Fibroblast of the aortic adventitia (primary cell): Measurements from ENCODE around the gene LMBR1. TPM values are rescaled to one million over a fixed set of nuclear protein-coding genes. Genes with fewer than 3 reads are reported as not detected.

Experiments
- DNase-seq: peaks from one replicate; pipeline ENCODE4 v3.0.0-alpha.2; 2010; ENCODE audit warnings: low read depth
- H3K4me3 ChIP-seq: 2 replicates; pipeline ENCODE4 v1.5.1; 2011; ENCODE audit warnings: low read depth, mild to moderate bottlenecking, control low read depth, low read length, moderate library complexity
- CTCF ChIP-seq: IDR thresholded peaks from 2 replicates; pipeline ENCODE4 v1.5.1; 2011; ENCODE audit warnings: mild to moderate bottlenecking, low read length, control low read depth, inconsistent platforms; ENCODE audit not compliant: insufficient read depth
- total RNA-seq: library from RNA; depleted of rRNA; stranded (reverse); fragments of >200 nt; gene quantifications from 2 replicates; pipeline ENCODE4 v1.2.3, GENCODE V29; 2012; ENCODE audit warnings: low replicate concordance

Gene LMBR1
- total RNA-seq, 1 donor: 45.3 TPM

GRCh38 chr7:156792611-156793010 lies 100.4 kb downstream of the LMBR1 start:
- H3K4me3 ChIP-seq: no peak overlapping the region
- no peak for DNase-seq
- no peak for TF ChIP-seq CTCF

- no peak overlapping the region for H3K4me3 ChIP-seq
- DNase-seq: no peak
- TF ChIP-seq CTCF: no peak
These were observed 101.7 kb downstream of the LMBR1 start for GRCh38 chr7:156791241-156791640.

GRCh38 chr7:156790264-156790663 lies 102.7 kb downstream of the LMBR1 start:
- no peak for DNase-seq
- no peak for TF ChIP-seq CTCF
- H3K4me3 ChIP-seq: no peak overlapping the region

GRCh38 chr7:156785998-156786543 lies 106.9 kb downstream of the LMBR1 start:
- DNase-seq: no peak
- TF ChIP-seq CTCF: no peak
- no peak overlapping the region for H3K4me3 ChIP-seq

- peak; percentile 44 for DNase-seq
- no peak overlapping the region for H3K4me3 ChIP-seq
- no peak for TF ChIP-seq CTCF
These were observed 109.1 kb downstream of the LMBR1 start for GRCh38 chr7:156783864-156784263.

- no peak for TF ChIP-seq CTCF
- no peak for DNase-seq
- H3K4me3 ChIP-seq: no peak overlapping the region
These were observed 111.0 kb downstream of the LMBR1 start for GRCh38 chr7:156781972-156782371.

- no peak overlapping the region for H3K4me3 ChIP-seq
- TF ChIP-seq CTCF: no peak
- no peak for DNase-seq
These were observed 112.1 kb downstream of the LMBR1 start for GRCh38 chr7:156780724-156781455.
